SK-N-SH (cell line): ENCODE results near the gene FTO. TPM values are rescaled to one million over a fixed set of nuclear protein-coding genes. Genes with fewer than 3 reads are reported as not detected.

Experiments used
- CTCF ChIA-PET: fragments of 300-600, 350-600 bp; formaldehyde crosslinking; extraction: SDS; loops from one replicate; lab custom pipeline; 2021; lab: Yijun Ruan, JAX
- POLR2A ChIA-PET: fragments of 350-600 bp; sonication (Branson Sonifier 250); formaldehyde crosslinking; extraction: SDS; loops from one replicate; lab custom pipeline; 2020; ENCODE audit warnings: antibody characterized with exemption, inconsistent platforms; lab: Yijun Ruan, JAX
- DNase-seq: peaks from one replicate; pipeline ENCODE4 v3.0.0; 2012
- H2AFZ ChIP-seq: fragments of 200-600 bp; sonication (generic); 2 replicates; pipeline ENCODE4 v1.8.1; 2016; ENCODE audit warnings: antibody characterized with exemption, mild to moderate bottlenecking, low read depth
- H3F3A ChIP-seq: fragments of 200-600 bp; sonication (generic); replicated peaks from 2 replicates; pipeline ENCODE3; 2016; ENCODE audit warnings: antibody characterized with exemption, mild to moderate bottlenecking; ENCODE audit not compliant: insufficient read depth
- H3K27ac ChIP-seq, 2 experiments: fragments of 200-500 bp in 1 of 2; fragments of 200-600 bp in 1 of 2; sonication (Bioruptor generic) in 1 of 2; sonication (generic), shearing (Covaris generic) in 1 of 2; 2 replicates each; pipeline versions ENCODE4 v1.5.1 to v1.6.1; 2014 to 2016; ENCODE audit warnings: low read depth in 2 of 2, inconsistent platforms in 1 of 2, low read length in 1 of 2, mild to moderate bottlenecking in 1 of 2, mixed read lengths in 1 of 2
- H3K27me3 ChIP-seq: fragments of 200-600 bp; sonication (generic), shearing (Covaris generic); 2 replicates; pipeline ENCODE4 v1.6.1; 2016; ENCODE audit warnings: mixed run types; ENCODE audit not compliant: insufficient read depth
- H3K36me3 ChIP-seq, 2 experiments: fragments of 200-500 bp in 1 of 2; fragments of 200-600 bp in 1 of 2; sonication (Bioruptor generic) in 1 of 2; sonication (generic) in 1 of 2; replicated peaks in 1 of 2; 2 replicates each; pipeline versions ENCODE3 to v1.5.1; 2014 to 2016; ENCODE audit warnings: low read length in 1 of 2, mild to moderate bottlenecking in 1 of 2; ENCODE audit not compliant: insufficient read depth in 2 of 2, control insufficient read depth in 1 of 2
- H3K4me1 ChIP-seq, 2 experiments: fragments of 200-500 bp in 1 of 2; fragments of 200-600 bp in 1 of 2; sonication (Bioruptor generic) in 1 of 2; sonication (generic), shearing (Covaris generic) in 1 of 2; 2 replicates each; pipeline versions ENCODE4 v1.5.1 to v1.6.1; 2014 to 2016; ENCODE audit warnings: low read depth in 1 of 2, low read length in 1 of 2, mixed run types in 1 of 2; ENCODE audit not compliant: insufficient read depth in 2 of 2, control insufficient read depth in 1 of 2
- H3K4me2 ChIP-seq: fragments of 200-600 bp; sonication (generic), shearing (Covaris generic); 2 replicates; pipeline ENCODE4 v1.6.1; 2017; ENCODE audit warnings: mixed run types
- H3K4me3 ChIP-seq, 2 experiments: fragments of 200-500 bp in 1 of 2; fragments of 200-600 bp in 1 of 2; sonication (Bioruptor generic) in 1 of 2; sonication (generic), shearing (Covaris generic) in 1 of 2; 2 replicates each; pipeline versions ENCODE4 v1.5.1 to v1.8.1; 2014 to 2016; ENCODE audit warnings: low read depth in 2 of 2, inconsistent platforms in 1 of 2, low read length in 1 of 2, mild to moderate bottlenecking in 1 of 2, mixed read lengths in 1 of 2, moderate library complexity in 1 of 2
- H3K79me2 ChIP-seq: fragments of 200-600 bp; sonication (generic); 2 replicates; pipeline ENCODE4 v1.8.1; 2017; ENCODE audit warnings: mild to moderate bottlenecking; ENCODE audit not compliant: insufficient read depth
- H3K9ac ChIP-seq: fragments of 200-600 bp; sonication (generic); 2 replicates; pipeline ENCODE4 v1.6.1; 2017; ENCODE audit warnings: mixed run types
- H3K9me2 ChIP-seq: fragments of 200-600 bp; sonication (generic); 2 replicates; pipeline ENCODE4 v1.6.1; 2017; ENCODE audit warnings: mixed run types
- H3K9me3 ChIP-seq: fragments of 200-600 bp; sonication (generic); 2 replicates; pipeline ENCODE4 v1.6.1; 2017; ENCODE audit warnings: mixed run types, mild to moderate bottlenecking, moderate library complexity
- H4K20me1 ChIP-seq: fragments of 200-600 bp; sonication (generic); 2 replicates; pipeline ENCODE4 v1.6.1; 2017; ENCODE audit warnings: mild to moderate bottlenecking, mixed run types; ENCODE audit not compliant: insufficient read depth
- EP300 ChIP-seq, 2 experiments: IDR thresholded peaks; 2 replicates each; pipeline versions ENCODE4 v1.4.0 to v1.6.1; 2012; ENCODE audit warnings: borderline replicate concordance in 1 of 2, low read depth in 1 of 2, low read length in 1 of 2
- EZH2phosphoT487 ChIP-seq: fragments of 200-600 bp; sonication (generic); IDR thresholded peaks from 2 replicates; pipeline ENCODE4 v1.6.1; 2017; ENCODE audit warnings: low read depth, mixed run types, mild to moderate bottlenecking, antibody characterized with exemption, moderate library complexity, borderline replicate concordance
- FOSL2 ChIP-seq: IDR thresholded peaks from 2 replicates; pipeline ENCODE4 v1.4.0; 2012; ENCODE audit warnings: low read depth, mild to moderate bottlenecking, moderate library complexity, borderline replicate concordance
- FOXJ3 ChIP-seq: sonication (generic); formaldehyde crosslinking; IDR thresholded peaks from 2 replicates; pipeline ENCODE4 v1.5.1; 2020; ENCODE audit warnings: mild to moderate bottlenecking, missing genetic modification reagents
- GABPA ChIP-seq: IDR thresholded peaks from 2 replicates; pipeline ENCODE4 v1.4.0; 2012; ENCODE audit warnings: low read depth, mild to moderate bottlenecking
- JUND ChIP-seq: IDR thresholded peaks from 2 replicates; pipeline ENCODE4 v1.4.0; 2012
- MEF2A ChIP-seq: IDR thresholded peaks from 2 replicates; pipeline ENCODE4 v1.4.0; 2012; ENCODE audit warnings: low read depth, borderline replicate concordance
- POLR2AphosphoS5 ChIP-seq: IDR thresholded peaks from 2 replicates; pipeline ENCODE4 v1.6.1; 2012; ENCODE audit warnings: low read depth, low read length
- RCOR1 ChIP-seq: fragments of 150-350 bp; IDR thresholded peaks from 2 replicates; pipeline ENCODE4 v1.6.1; 2017; ENCODE audit warnings: antibody characterized with exemption, low read length
- RXRA ChIP-seq: IDR thresholded peaks from 2 replicates; pipeline ENCODE4 v1.4.0; 2012; ENCODE audit warnings: low read depth, mild to moderate bottlenecking, borderline replicate concordance
- SIN3A ChIP-seq: IDR thresholded peaks from 2 replicates; pipeline ENCODE4 v1.6.1; 2012; ENCODE audit warnings: low read depth, mild to moderate bottlenecking, low read length, moderate library complexity, borderline replicate concordance
- SMC3 ChIP-seq: IDR thresholded peaks from 2 replicates; pipeline ENCODE4 v1.6.1; 2012; ENCODE audit warnings: low read depth, low read length, improper control_type of control experiment
- TAF1 ChIP-seq: IDR thresholded peaks from 2 replicates; pipeline ENCODE4 v1.6.1; 2012; ENCODE audit warnings: low read depth, mild to moderate bottlenecking, low read length, moderate library complexity, borderline replicate concordance
- TCF12 ChIP-seq: IDR thresholded peaks from 2 replicates; pipeline ENCODE4 v1.4.0; 2012
- YY1 ChIP-seq: IDR thresholded peaks from 2 replicates; pipeline ENCODE4 v1.4.0; 2012; ENCODE audit warnings: low read depth, mild to moderate bottlenecking
- WGBS: methylation state at CpG from one replicate; pipeline ENCODE4 v1.1.6; 2017; ENCODE audit warnings: low lambda C conversion rate; 5-methylcytosine and 5-hydroxymethylcytosine counted together
- polyA plus RNA-seq, 3 experiments: library from polyadenylated mRNA; depleted of rRNA; stranded (reverse); fragments of >200 nt; gene quantifications; 2 replicates each; pipeline ENCODE4 v1.2.3, GENCODE V29; 2012
- TF ChIP-seq, protein P1 (sequence below): fragments of 200-600 bp; sonication (generic); IDR thresholded peaks from 2 replicates; pipeline ENCODE4 v1.6.1; 2017; ENCODE audit warnings: antibody characterized with exemption, mild to moderate bottlenecking, moderate library complexity
- TF ChIP-seq, protein P2 (sequence below): IDR thresholded peaks from 2 replicates; pipeline ENCODE4 v1.4.0; 2012; ENCODE audit warnings: low read depth
- TF ChIP-seq, protein P3 (sequence below): IDR thresholded peaks from 2 replicates; pipeline ENCODE4; 2012

The FTO gene
- polyA plus RNA-seq, 1 of the 3 experiments (the other 2 are of a cell fraction), result 41.2 TPM

DNA sequence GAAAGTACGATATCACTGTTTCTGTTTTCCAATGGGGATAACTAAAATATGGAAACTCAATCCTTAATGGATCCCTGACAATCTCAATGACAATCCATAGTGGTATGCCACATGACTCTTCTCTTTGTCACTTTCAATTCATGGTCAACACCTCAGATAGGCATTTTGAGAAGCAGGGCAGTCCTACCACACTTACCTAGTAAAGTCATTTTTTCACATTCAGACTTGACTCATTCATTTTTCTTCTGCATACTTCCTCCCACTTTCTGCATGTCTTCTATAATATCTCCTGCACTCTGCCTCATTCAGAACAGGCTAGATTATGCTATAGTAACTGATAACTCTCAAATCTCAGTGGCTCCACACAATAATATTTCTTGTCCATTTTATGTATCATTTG lies 117.5 kb downstream of the FTO start:
- H3K27ac ChIP-seq, result peak overlapping the region; percentile 58 to 77; a peak in 3 of 4 replicates
- WGBS, result 52% methylated on average over 1 of the region's 1 CpG
- H3K9ac ChIP-seq, result no peak overlapping the region
- peaks cover 4% of the 10 kb centered on the region; the same call in 1 of the 2 replicates for H3K79me2 ChIP-seq
- H3K4me2 ChIP-seq, result peak overlapping the region; percentile 58
- peaks cover 5% of the 10 kb centered on the region; the same call in 1 of the 2 replicates for H4K20me1 ChIP-seq
- H3K36me3 ChIP-seq, result peaks cover 0 to 7% of the 10 kb centered on the region in 2 experiments
- no peaks in the 10 kb centered on the region for H3K27me3 ChIP-seq
- H3F3A ChIP-seq, result peaks cover 51% of the 10 kb centered on the region
- TF ChIP-seq FOSL2 (peak; percentile 2; the same call in 1 of the 2 replicates), JUND (no peak), MEF2A (no peak), POLR2AphosphoS5 (no peak), EZH2phosphoT487 (no peak), RCOR1 (no peak), SMC3 (no peak), TCF12 (no peak), YY1 (no peak)
- TF ChIP-seq, protein P1, sequence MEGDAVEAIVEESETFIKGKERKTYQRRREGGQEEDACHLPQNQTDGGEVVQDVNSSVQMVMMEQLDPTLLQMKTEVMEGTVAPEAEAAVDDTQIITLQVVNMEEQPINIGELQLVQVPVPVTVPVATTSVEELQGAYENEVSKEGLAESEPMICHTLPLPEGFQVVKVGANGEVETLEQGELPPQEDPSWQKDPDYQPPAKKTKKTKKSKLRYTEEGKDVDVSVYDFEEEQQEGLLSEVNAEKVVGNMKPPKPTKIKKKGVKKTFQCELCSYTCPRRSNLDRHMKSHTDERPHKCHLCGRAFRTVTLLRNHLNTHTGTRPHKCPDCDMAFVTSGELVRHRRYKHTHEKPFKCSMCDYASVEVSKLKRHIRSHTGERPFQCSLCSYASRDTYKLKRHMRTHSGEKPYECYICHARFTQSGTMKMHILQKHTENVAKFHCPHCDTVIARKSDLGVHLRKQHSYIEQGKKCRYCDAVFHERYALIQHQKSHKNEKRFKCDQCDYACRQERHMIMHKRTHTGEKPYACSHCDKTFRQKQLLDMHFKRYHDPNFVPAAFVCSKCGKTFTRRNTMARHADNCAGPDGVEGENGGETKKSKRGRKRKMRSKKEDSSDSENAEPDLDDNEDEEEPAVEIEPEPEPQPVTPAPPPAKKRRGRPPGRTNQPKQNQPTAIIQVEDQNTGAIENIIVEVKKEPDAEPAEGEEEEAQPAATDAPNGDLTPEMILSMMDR, result no peak
- TF ChIP-seq, protein P2, sequence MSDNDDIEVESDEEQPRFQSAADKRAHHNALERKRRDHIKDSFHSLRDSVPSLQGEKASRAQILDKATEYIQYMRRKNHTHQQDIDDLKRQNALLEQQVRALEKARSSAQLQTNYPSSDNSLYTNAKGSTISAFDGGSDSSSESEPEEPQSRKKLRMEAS, result no peak; the same call in 1 of the 2 replicates
- TF ChIP-seq, protein P3, sequence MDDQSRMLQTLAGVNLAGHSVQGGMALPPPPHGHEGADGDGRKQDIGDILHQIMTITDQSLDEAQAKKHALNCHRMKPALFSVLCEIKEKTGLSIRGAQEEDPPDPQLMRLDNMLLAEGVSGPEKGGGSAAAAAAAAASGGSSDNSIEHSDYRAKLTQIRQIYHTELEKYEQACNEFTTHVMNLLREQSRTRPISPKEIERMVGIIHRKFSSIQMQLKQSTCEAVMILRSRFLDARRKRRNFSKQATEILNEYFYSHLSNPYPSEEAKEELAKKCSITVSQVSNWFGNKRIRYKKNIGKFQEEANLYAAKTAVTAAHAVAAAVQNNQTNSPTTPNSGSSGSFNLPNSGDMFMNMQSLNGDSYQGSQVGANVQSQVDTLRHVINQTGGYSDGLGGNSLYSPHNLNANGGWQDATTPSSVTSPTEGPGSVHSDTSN, result peak; percentile 74
- H2AFZ ChIP-seq, result no peak overlapping the region
- no peak overlapping the region for H3K4me3 ChIP-seq
- DNase-seq, result no peak
- H3K4me1 ChIP-seq, result peaks cover 14 to 32% of the 10 kb centered on the region in 2 experiments
- no peaks in the 10 kb centered on the region for H3K9me2 ChIP-seq
- POLR2A ChIA-PET, result no interaction called here
- CTCF ChIA-PET, result interaction anchor here (1.0 kb wide), 1 partner anchor 26 kb away, joined by 3 read pairs; no protein-coding TSS in a partner anchor
- no peaks in the 10 kb centered on the region for H3K9me3 ChIP-seq

DNA sequence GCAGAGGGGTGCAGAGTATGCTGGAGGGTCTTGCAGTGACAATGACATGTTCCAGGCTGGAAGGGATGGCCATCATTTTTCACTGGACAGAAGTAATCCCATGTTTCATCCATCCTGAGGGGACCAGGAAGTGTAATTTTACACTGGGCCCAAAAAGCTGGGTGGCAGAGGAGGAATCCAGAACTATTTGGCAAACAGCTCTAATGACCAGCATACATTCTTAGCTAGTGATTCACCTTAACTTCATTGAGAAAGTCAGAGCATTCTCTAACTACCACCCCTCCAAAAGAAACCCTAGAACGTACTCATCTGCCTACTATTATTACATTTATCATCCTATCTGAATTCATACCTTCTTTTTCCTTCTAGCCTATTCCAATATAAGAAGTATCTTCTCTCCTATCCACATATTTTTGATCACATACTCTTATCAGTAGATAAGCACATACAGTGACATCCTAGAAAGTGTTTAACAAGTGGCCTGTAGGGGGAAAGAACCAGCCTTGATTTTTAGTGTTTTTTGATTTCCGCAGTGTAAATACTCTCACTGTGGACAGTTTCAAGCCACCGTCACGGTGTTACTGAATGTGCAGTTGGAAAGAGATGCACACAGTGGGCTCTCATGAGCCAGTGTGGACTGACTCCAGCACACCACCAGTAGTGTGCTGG lies 118.1 kb downstream of the FTO start:
- DNase-seq, result no peak
- no peaks in the 10 kb centered on the region for H3K27me3 ChIP-seq
- H3K4me2 ChIP-seq, result peak overlapping the region; percentile 58
- ChIA-PET CTCF (interaction anchor here (1.0 kb wide), 1 partner anchor 26 kb away, joined by 3 read pairs; no protein-coding TSS in a partner anchor), POLR2A (no interaction called here)
- peaks cover 5% of the 10 kb centered on the region; the same call in 1 of the 2 replicates for H4K20me1 ChIP-seq
- peaks cover 46% of the 10 kb centered on the region for H3F3A ChIP-seq
- H3K9me3 ChIP-seq, result no peaks in the 10 kb centered on the region
- H3K27ac ChIP-seq, result peak overlapping the region; percentile 58 to 77; a peak in 3 of 4 replicates
- no peaks in the 10 kb centered on the region for H3K9me2 ChIP-seq
- peaks cover 0 to 9% of the 10 kb centered on the region in 2 experiments for H3K36me3 ChIP-seq
- no peak overlapping the region for H2AFZ ChIP-seq
- 71% methylated on average over 4 of the region's 4 CpGs for WGBS
- H3K4me3 ChIP-seq, result no peak overlapping the region
- no peak overlapping the region for H3K9ac ChIP-seq
- peaks cover 11 to 26% of the 10 kb centered on the region in 2 experiments for H3K4me1 ChIP-seq
- H3K79me2 ChIP-seq, result peaks cover 4% of the 10 kb centered on the region; the same call in 1 of the 2 replicates
- peak in 1 of 2 experiments; percentile 65; a peak in 1 of 4 replicates for TF ChIP-seq EP300 (IDR thresholded peaks at IDR 0.05; ENCODE audit: borderline replicate concordance in 1 of 2, low read depth in 1 of 2, low read length in 1 of 2)
- TF ChIP-seq, protein P1, result peak; percentile 44
- TF ChIP-seq TAF1, result no peak
- 0 out of 2 replicates have a peak, but pooled peaks have one; percentile 13 for TF ChIP-seq MEF2A
- no peak for TF ChIP-seq GABPA
- peak; percentile 68 for TF ChIP-seq TCF12
- no peak for TF ChIP-seq SIN3A
- TF ChIP-seq, protein P3, result peak; percentile 47
- peak; percentile 77 for TF ChIP-seq FOSL2
- TF ChIP-seq RXRA, result no peak
- TF ChIP-seq, protein P2, result no peak
- peak; percentile 80 for TF ChIP-seq JUND
- TF ChIP-seq POLR2AphosphoS5, result no peak
- no peak for TF ChIP-seq FOXJ3 (CRISPR knock-in tag)
